H1 (cell line): Measurements from ENCODE around the gene STAG1. TPM values are rescaled to one million over a fixed set of nuclear protein-coding genes. Genes with fewer than 3 reads are reported as not detected.

Source experiments
- CTCF ChIA-PET: fragments of 300-600 bp; sonication (Branson Sonifier 250); formaldehyde crosslinking; loops from one replicate; lab custom pipeline; 2021; ENCODE audit not compliant: partially characterized antibody; lab: Charles Lee
- POLR2A ChIA-PET: fragments of 300-600 bp; sonication (Branson Sonifier 250); formaldehyde crosslinking; loops from one replicate; lab custom pipeline; 2021; ENCODE audit warnings: inconsistent platforms; ENCODE audit not compliant: partially characterized antibody; lab: Charles Lee
- DNase-seq, 2 experiments: peaks; one replicate each; pipeline versions ENCODE4 v3.0.0 to v3.0.0-alpha.2; 2010 to 2022; ENCODE audit warnings: low spot score in 2 of 2, low read depth in 1 of 2, mixed read lengths in 1 of 2
- FAIRE-seq: peaks from 2 replicates; lab custom pipeline; 2011; peaks lifted over from hg19 to GRCh38; lab: Jason Lieb, UNC
- H2AFZ ChIP-seq: 2 replicates; pipeline ENCODE4 v1.8.1; 2012; ENCODE audit warnings: low read length, inconsistent platforms
- H2AK5ac ChIP-seq: 2 replicates; pipeline ENCODE4 v1.6.1; 2013; ENCODE audit warnings: low read depth, low read length
- H2BK120ac ChIP-seq: replicated peaks from 2 replicates; pipeline ENCODE3; 2013; ENCODE audit warnings: low read depth, low read length, inconsistent platforms
- H2BK12ac ChIP-seq: 2 replicates; pipeline ENCODE4 v1.6.1; 2013; ENCODE audit warnings: low read depth, low read length
- H2BK15ac ChIP-seq: 2 replicates; pipeline ENCODE4 v1.6.1; 2013; ENCODE audit warnings: low read length
- H2BK20ac ChIP-seq: 2 replicates; pipeline ENCODE4 v1.6.1; 2013; ENCODE audit warnings: low read length
- H2BK5ac ChIP-seq: 2 replicates; pipeline ENCODE4 v1.6.1; 2013; ENCODE audit warnings: low read depth, low read length
- H3K14ac ChIP-seq: 2 replicates; pipeline ENCODE4 v1.6.1; 2013; ENCODE audit warnings: inconsistent platforms; ENCODE audit not compliant: insufficient read length
- H3K18ac ChIP-seq: 2 replicates; pipeline ENCODE4 v1.6.1; 2013; ENCODE audit warnings: low read length; ENCODE audit errors: extremely low read depth
- H3K23ac ChIP-seq: 2 replicates; pipeline ENCODE4 v1.6.1; 2013; ENCODE audit warnings: inconsistent platforms; ENCODE audit not compliant: insufficient read length
- H3K23me2 ChIP-seq: 2 replicates; pipeline ENCODE4 v1.6.1; 2013; ENCODE audit warnings: low read depth, low read length
- H3K27ac ChIP-seq: 2 replicates; pipeline ENCODE4 v1.6.1; 2011; ENCODE audit warnings: low read depth, low read length, inconsistent platforms
- H3K27me3 ChIP-seq, 4 experiments: replicated peaks in 1 of 4; 1 replicate in 1 of 4; 2 replicates in 3 of 4; pipeline versions ENCODE4 v1.6.1 to v1.8.1; 2011 to 2013; ENCODE audit warnings: low read length in 3 of 4, mild to moderate bottlenecking in 3 of 4, inconsistent platforms in 2 of 4, mixed read lengths in 2 of 4, moderate library complexity in 1 of 4; ENCODE audit not compliant: control insufficient read depth in 3 of 4, insufficient read depth in 3 of 4; ENCODE audit errors: extremely low read depth in 1 of 4
- H3K36me3 ChIP-seq, 4 experiments: 2 replicates each; pipeline versions ENCODE4 v1.6.1 to v1.8.1; 2011 to 2013; ENCODE audit warnings: mild to moderate bottlenecking in 4 of 4, low read length in 3 of 4, moderate library complexity in 2 of 4, control low read depth in 1 of 4, inconsistent platforms in 1 of 4; ENCODE audit not compliant: insufficient read depth in 4 of 4, control insufficient read depth in 2 of 4
- H3K4ac ChIP-seq: replicated peaks from 2 replicates; pipeline ENCODE3; 2013; ENCODE audit warnings: low read length, low read depth, mixed read lengths, inconsistent platforms; ENCODE audit not compliant: insufficient read length
- H3K4me1 ChIP-seq, 4 experiments: replicated peaks in 1 of 4; 1 replicate in 1 of 4; 2 replicates in 3 of 4; pipeline versions ENCODE4 v1.6.1 to v1.8.1; 2011 to 2013; ENCODE audit warnings: low read length in 3 of 4, inconsistent platforms in 2 of 4, mixed read lengths in 1 of 4; ENCODE audit not compliant: insufficient read depth in 4 of 4, control insufficient read depth in 3 of 4
- H3K4me2 ChIP-seq, 2 experiments: 2 replicates each; pipeline versions ENCODE4 v1.6.1 to v1.8.1; 2011 to 2013; ENCODE audit warnings: low read depth in 2 of 2, low read length in 2 of 2, control low read depth in 1 of 2, inconsistent platforms in 1 of 2, mild to moderate bottlenecking in 1 of 2; ENCODE audit not compliant: insufficient read depth in 1 of 2
- H3K4me3 ChIP-seq, 4 experiments: fragments of 200-600, 300-600 bp in 1 of 4; sonication (generic), shearing (Covaris generic), sonication (Bioruptor Twin) in 1 of 4; 2 replicates each; pipeline versions ENCODE4 v1.5.1 to v1.8.1; 2011 to 2016; ENCODE audit warnings: low read length in 4 of 4, low read depth in 3 of 4, control low read depth in 2 of 4, inconsistent platforms in 2 of 4, mild to moderate bottlenecking in 2 of 4, mixed read lengths in 1 of 4, moderate library complexity in 1 of 4; ENCODE audit not compliant: insufficient read depth in 2 of 4; ENCODE audit errors: extremely low read depth in 1 of 4
- H3K56ac ChIP-seq: replicated peaks from 2 replicates; pipeline ENCODE3; 2013; ENCODE audit warnings: low read depth, mild to moderate bottlenecking, mixed read lengths, low read length, inconsistent platforms; ENCODE audit not compliant: insufficient read length
- H3K79me1 ChIP-seq: 2 replicates; pipeline ENCODE4 v1.6.1; 2013; ENCODE audit warnings: low read depth, low read length, control low read depth
- H3K79me2 ChIP-seq, 2 experiments: 2 replicates each; pipeline versions ENCODE4 v1.6.1 to v1.8.1; 2012 to 2013; ENCODE audit warnings: low read length in 2 of 2, mild to moderate bottlenecking in 2 of 2, inconsistent platforms in 1 of 2; ENCODE audit not compliant: insufficient read depth in 2 of 2, control insufficient read depth in 1 of 2
- H3K9ac ChIP-seq, 4 experiments: replicated peaks in 1 of 4; 1 replicate in 1 of 4; 2 replicates in 3 of 4; pipeline versions ENCODE4 v1.6.1 to v1.8.1; 2011 to 2013; ENCODE audit warnings: low read depth in 3 of 4, low read length in 3 of 4, control low read depth in 2 of 4, mild to moderate bottlenecking in 2 of 4, moderate library complexity in 2 of 4, inconsistent platforms in 1 of 4; ENCODE audit errors: extremely low read depth in 1 of 4
- H3K9me3 ChIP-seq, 2 experiments: 2 replicates each; pipeline versions ENCODE4 v1.6.1 to v1.8.1; 2012 to 2013; ENCODE audit warnings: mild to moderate bottlenecking in 2 of 2, moderate library complexity in 2 of 2, control low read depth in 1 of 2, inconsistent platforms in 1 of 2, low read depth in 1 of 2, low read length in 1 of 2, mixed read lengths in 1 of 2; ENCODE audit not compliant: insufficient read depth in 2 of 2
- H4K20me1 ChIP-seq, 2 experiments: replicated peaks in 1 of 2; 2 replicates each; pipeline versions ENCODE3 to v1.8.1; 2011 to 2013; ENCODE audit warnings: inconsistent platforms in 2 of 2, low read length in 2 of 2, mild to moderate bottlenecking in 1 of 2; ENCODE audit not compliant: insufficient read depth in 2 of 2, control insufficient read depth in 1 of 2
- H4K5ac ChIP-seq: 2 replicates; pipeline ENCODE4 v1.6.1; 2013; ENCODE audit warnings: low read length, low read depth, mixed read lengths, inconsistent platforms; ENCODE audit not compliant: insufficient read length
- H4K8ac ChIP-seq: 2 replicates; pipeline ENCODE4 v1.8.0; 2013; ENCODE audit warnings: mild to moderate bottlenecking, moderate library complexity, low read length, inconsistent platforms; ENCODE audit not compliant: insufficient read depth; ENCODE audit errors: extremely low read depth
- H4K91ac ChIP-seq: replicated peaks from 2 replicates; pipeline ENCODE3; 2013; ENCODE audit warnings: low read length, mixed read lengths, inconsistent platforms; ENCODE audit not compliant: insufficient read length
- BACH1 ChIP-seq: IDR thresholded peaks from 2 replicates; pipeline ENCODE4 v1.6.1; 2012; ENCODE audit warnings: low read length, improper control_type of control experiment
- CTBP2 ChIP-seq: IDR thresholded peaks from 2 replicates; pipeline ENCODE4 v1.7.0; 2011; ENCODE audit warnings: borderline replicate concordance, mild to moderate bottlenecking, moderate library complexity, mixed read lengths, low read length; ENCODE audit not compliant: insufficient read depth, insufficient read length
- POU5F1 ChIP-seq: IDR thresholded peaks from 2 replicates; pipeline ENCODE4 v1.6.1; 2011; ENCODE audit warnings: low read depth, mild to moderate bottlenecking, low read length, moderate library complexity
- RNF2 ChIP-seq: fragments of 200-900, 300-1000 bp; sonication (generic); IDR thresholded peaks from 2 replicates; pipeline ENCODE4 v1.7.1; 2016; ENCODE audit warnings: borderline replicate concordance, low read depth, mild to moderate bottlenecking, antibody characterized with exemption, low read length; ENCODE audit not compliant: poor library complexity, severe bottlenecking; ENCODE audit errors: missing control alignments
- RXRA ChIP-seq: IDR thresholded peaks from 2 replicates; pipeline ENCODE4 v1.6.1; 2011; ENCODE audit warnings: low read depth, mild to moderate bottlenecking, low read length, moderate library complexity; ENCODE audit not compliant: insufficient read depth
- SP1 ChIP-seq: IDR thresholded peaks from 2 replicates; pipeline ENCODE4 v1.6.1; 2011; ENCODE audit warnings: low read depth, low read length
- SRF ChIP-seq: IDR thresholded peaks from 2 replicates; pipeline ENCODE4 v1.6.1; 2011; ENCODE audit warnings: mild to moderate bottlenecking, low read depth, low read length, moderate library complexity
- TAF1 ChIP-seq: IDR thresholded peaks from 2 replicates; pipeline ENCODE4 v1.6.1; 2011; ENCODE audit warnings: mild to moderate bottlenecking, low read depth, low read length
- TBP ChIP-seq: IDR thresholded peaks from 2 replicates; pipeline ENCODE4 v1.6.1; 2011; ENCODE audit warnings: low read depth, low read length, improper control_type of control experiment
- TCF12 ChIP-seq: IDR thresholded peaks from 2 replicates; pipeline ENCODE4 v1.6.1; 2011; ENCODE audit warnings: low read depth, mild to moderate bottlenecking, low read length
- WGBS, 2 experiments: shearing (Covaris generic) in 1 of 2; methylation state at CpG; one replicate each; pipeline versions ENCODE4 v1.1.6 to v1.1.7; 2013 to 2015; ENCODE audit warnings: low lambda C conversion rate in 2 of 2, mixed read lengths in 2 of 2, inconsistent platforms in 1 of 2, low coverage in 1 of 2, missing lambda C conversion rate in 1 of 2; ENCODE audit not compliant: insufficient replicate concordance in 2 of 2, insufficient coverage in 1 of 2, insufficient read length in 1 of 2; ENCODE audit errors: extremely low coverage in 1 of 2, missing lambda C conversion rate in 1 of 2; 5-methylcytosine and 5-hydroxymethylcytosine counted together
- polyA plus RNA-seq, 7 experiments: library from polyadenylated mRNA; depleted of rRNA in 3 of 7; stranded (reverse) in 5 of 7; unstranded in 2 of 7; fragments of >200 nt in 5 of 7; fragments of 200-250 nt in 2 of 7; gene quantifications; 1 replicate in 5 of 7; 2 replicates in 1 of 7; 4 replicates in 1 of 7; pipeline versions ENCODE4 v1.2.1 to v1.2.3, GENCODE V29; 2011 to 2013; ENCODE audit warnings: missing spikeins in 2 of 7, mixed read lengths in 2 of 7
- total RNA-seq: library from RNA; stranded (reverse); fragmentation: NEBNext Ultra II Directional; extraction: Animal tissue kit (Norgen Biotek cat#: 25700); gene quantifications from 2 replicates; pipeline ENCODE4 v1.2.1, GENCODE V29; 2021
- TF ChIP-seq, protein P1 (sequence below): IDR thresholded peaks from 2 replicates; pipeline ENCODE4 v1.6.1; 2012; ENCODE audit warnings: inconsistent platforms
- TF ChIP-seq, protein P2 (sequence below): IDR thresholded peaks from 2 replicates; pipeline ENCODE4 v1.6.1; 2012; ENCODE audit warnings: low read length, inconsistent platforms

The STAG1 gene
- total and polyA plus RNA-seq, 2 of the 8 experiments (the other 6 are each of a cell fraction or from before 2014, with no cell fraction given) = 4.6 to 23.4 TPM

DNA sequence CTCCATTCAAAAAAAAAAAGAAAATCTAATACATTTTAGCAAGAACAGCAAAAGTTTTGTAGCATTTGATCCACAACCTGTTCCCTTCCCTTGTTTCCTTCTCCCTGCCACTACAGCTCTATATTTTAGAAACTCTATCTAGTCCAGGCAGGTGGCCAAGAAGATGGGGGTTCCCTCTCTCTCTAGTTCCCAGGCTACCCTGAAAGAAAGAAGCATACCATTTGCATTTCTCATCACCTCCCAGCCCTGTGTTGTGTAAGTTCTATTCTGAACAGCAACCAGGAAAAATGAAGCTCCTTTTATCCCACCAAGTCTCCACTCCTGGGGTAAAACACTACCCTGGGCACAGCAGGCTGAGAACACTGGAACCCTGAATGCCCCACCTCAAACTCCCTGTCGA is 402.0 kb downstream of the STAG1 start:
- WGBS, 2 experiments = 88% methylated on average over 1 of the region's 1 CpG; no CpG with 5 or more reads in 1 of the 2 experiments
- Histone ChIP-seq H4K91ac (no peak overlapping the region), H2BK5ac (no peak overlapping the region), H3K4ac (no peak overlapping the region), H2BK12ac (no peak overlapping the region), H2AFZ (no peak overlapping the region), H2BK120ac (no peak overlapping the region), H2BK15ac (no peak overlapping the region), H3K27ac (no peak overlapping the region), H3K27me3 (no peaks in the 10 kb centered on the region), H3K36me3 (no peaks in the 10 kb centered on the region; a peak in 1 of 8 replicates), H3K9me3 (no peaks in the 10 kb centered on the region), H3K4me3 (no peak overlapping the region), H2AK5ac (no peak overlapping the region), H2BK20ac (no peak overlapping the region), H3K4me1 (no peaks in the 10 kb centered on the region), H4K8ac (no peak overlapping the region), H3K23ac (no peak overlapping the region), H3K56ac (no peak overlapping the region), H3K23me2 (no peaks in the 10 kb centered on the region), H3K79me1 (no peaks in the 10 kb centered on the region), H3K18ac (no peak overlapping the region), H3K4me2 (no peak overlapping the region), H3K79me2 (no peaks in the 10 kb centered on the region), H4K5ac (no peak overlapping the region), H3K14ac (no peak overlapping the region), H4K20me1 (no peaks in the 10 kb centered on the region), H3K9ac (no peak overlapping the region)
- DNase-seq (no peak), FAIRE-seq (no peak)
- ChIA-PET CTCF (interaction anchor here (1.6 to 3.5 kb wide), 2 partner anchors 9 to 15 kb away, joined by 3 to 23 read pairs; no protein-coding TSS in a partner anchor), POLR2A (no interaction called here)
- TF ChIP-seq, protein P1, sequence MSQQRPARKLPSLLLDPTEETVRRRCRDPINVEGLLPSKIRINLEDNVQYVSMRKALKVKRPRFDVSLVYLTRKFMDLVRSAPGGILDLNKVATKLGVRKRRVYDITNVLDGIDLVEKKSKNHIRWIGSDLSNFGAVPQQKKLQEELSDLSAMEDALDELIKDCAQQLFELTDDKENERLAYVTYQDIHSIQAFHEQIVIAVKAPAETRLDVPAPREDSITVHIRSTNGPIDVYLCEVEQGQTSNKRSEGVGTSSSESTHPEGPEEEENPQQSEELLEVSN = no peak
- TF ChIP-seq SP1 = no peak
- no peak for TF ChIP-seq CTBP2
- no peak for TF ChIP-seq TCF12
- no peak for TF ChIP-seq TBP
- no peak for TF ChIP-seq SRF
- no peak for TF ChIP-seq TAF1
- no peak for TF ChIP-seq BACH1
- no peak for TF ChIP-seq RXRA
- TF ChIP-seq RNF2 = no peak
- TF ChIP-seq, protein P2, sequence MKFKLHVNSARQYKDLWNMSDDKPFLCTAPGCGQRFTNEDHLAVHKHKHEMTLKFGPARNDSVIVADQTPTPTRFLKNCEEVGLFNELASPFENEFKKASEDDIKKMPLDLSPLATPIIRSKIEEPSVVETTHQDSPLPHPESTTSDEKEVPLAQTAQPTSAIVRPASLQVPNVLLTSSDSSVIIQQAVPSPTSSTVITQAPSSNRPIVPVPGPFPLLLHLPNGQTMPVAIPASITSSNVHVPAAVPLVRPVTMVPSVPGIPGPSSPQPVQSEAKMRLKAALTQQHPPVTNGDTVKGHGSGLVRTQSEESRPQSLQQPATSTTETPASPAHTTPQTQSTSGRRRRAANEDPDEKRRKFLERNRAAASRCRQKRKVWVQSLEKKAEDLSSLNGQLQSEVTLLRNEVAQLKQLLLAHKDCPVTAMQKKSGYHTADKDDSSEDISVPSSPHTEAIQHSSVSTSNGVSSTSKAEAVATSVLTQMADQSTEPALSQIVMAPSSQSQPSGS = no peak
- no peak for TF ChIP-seq POU5F1
